Activated CD4-positive, alpha-beta T cell treated with anti-CD3 and anti-CD28 coated beads for 24 hours (primary cell): ENCODE measurements around the gene NTN3.
A peak's percentile ranks its signal among the peaks of the same experiment; 100 is the strongest.

Experiments
- DNase-seq, 2 donors: peaks; one replicate each; pipeline ENCODE4 v3.0.0-alpha.2; 2020; ENCODE audit warnings: low read depth in 2 of 2

NTN3 gene

GRCh38 chr16:2497116-2497630, 26.1 kb downstream of the NTN3 start:
- DNase-seq = no peak

GRCh38 chr16:2497695-2498484, 26.8 kb downstream of the NTN3 start:
- no peak for DNase-seq

- no peak for DNase-seq
Measured at GRCh38 chr16:2498531-2499253, 27.6 kb downstream of the NTN3 start.

GRCh38 chr16:2499454-2499853, 28.4 kb downstream of the NTN3 start:
- DNase-seq = no peak

GRCh38 chr16:2499890-2500429, 28.9 kb downstream of the NTN3 start:
- no peak for DNase-seq

GRCh38 chr16:2500430-2500917, 29.4 kb downstream of the NTN3 start:
- DNase-seq = no peak

- peak; percentile 69 to 70 for DNase-seq
Measured at GRCh38 chr16:2500918-2501750, 30.0 kb downstream of the NTN3 start.

- DNase-seq = no peak
Measured at GRCh38 chr16:2501946-2502895, 31.1 kb downstream of the NTN3 start.

- no peak for DNase-seq
Measured at GRCh38 chr16:2505695-2506094, 34.6 kb downstream of the NTN3 start.

GRCh38 chr16:2507052-2507659, 36.1 kb downstream of the NTN3 start:
- DNase-seq = no peak

- no peak for DNase-seq
Measured at GRCh38 chr16:2507665-2508064, 36.6 kb downstream of the NTN3 start.

GRCh38 chr16:2508722-2509400, 37.8 kb downstream of the NTN3 start:
- no peak for DNase-seq

GRCh38 chr16:2511128-2511800, 40.2 kb downstream of the NTN3 start:
- no peak for DNase-seq

GRCh38 chr16:2511996-2512734, 41.1 kb downstream of the NTN3 start:
- no peak for DNase-seq

- DNase-seq = no peak
Measured at GRCh38 chr16:2512735-2513404, 41.8 kb downstream of the NTN3 start.

- DNase-seq = peak; percentile 81 to 84
Measured at GRCh38 chr16:2513405-2514332, 42.6 kb downstream of the NTN3 start, which contains the start of gene ATP6V0C. TSS of gene ATP6V0C (plus strand) at chr16:2513952. CDS start at chr16:2514104, 152 bp downstream.
